SHP77 (cell line): ENCODE results near the gene TSPO.
"Not testable (repeated sequence)": the region's sequence is repeated elsewhere in the genome, so short reads cannot be mapped to it uniquely, and the experiment has no call there.

Experiments
- DNase-seq, 2 experiments: peaks; one replicate each; lab custom pipeline; 2025; lab: John Stamatoyannopoulos, UW

Gene TSPO

DNA sequence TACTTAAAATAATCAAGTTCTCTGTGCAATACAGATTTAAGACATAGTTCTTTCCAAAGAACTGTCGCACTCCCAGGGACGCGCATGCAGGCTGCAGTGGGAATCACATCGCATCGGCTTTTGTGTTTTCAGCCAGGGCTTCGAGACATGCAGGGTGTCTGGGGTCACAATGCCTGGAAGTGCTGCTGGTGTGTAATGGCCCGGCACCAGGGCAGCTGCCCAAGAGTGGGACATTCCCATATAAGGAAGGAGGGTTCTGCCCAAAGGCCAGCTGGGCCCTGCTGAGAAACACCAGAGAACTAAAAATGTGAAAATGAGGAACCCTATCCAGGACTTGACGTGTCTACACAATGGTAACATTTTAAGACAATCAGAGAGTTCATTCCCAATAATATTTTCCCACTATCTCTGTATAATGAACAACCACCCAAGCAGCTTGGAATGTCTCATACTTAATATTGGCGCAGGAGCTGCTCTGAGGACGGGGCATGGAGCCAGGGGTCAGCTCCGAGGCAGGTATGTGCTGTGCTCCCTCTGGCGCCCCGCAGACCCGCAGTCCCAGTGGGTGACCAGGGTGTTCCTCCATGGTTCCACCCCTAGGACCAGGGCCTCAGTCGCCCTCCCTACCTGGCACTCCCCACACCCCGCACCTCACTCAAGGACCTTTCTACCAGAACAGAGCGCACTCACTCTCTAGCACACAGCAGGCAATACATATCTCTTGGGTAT lies 19.4 kb upstream of the TSPO start:
- DNase-seq, result no peak

DNA sequence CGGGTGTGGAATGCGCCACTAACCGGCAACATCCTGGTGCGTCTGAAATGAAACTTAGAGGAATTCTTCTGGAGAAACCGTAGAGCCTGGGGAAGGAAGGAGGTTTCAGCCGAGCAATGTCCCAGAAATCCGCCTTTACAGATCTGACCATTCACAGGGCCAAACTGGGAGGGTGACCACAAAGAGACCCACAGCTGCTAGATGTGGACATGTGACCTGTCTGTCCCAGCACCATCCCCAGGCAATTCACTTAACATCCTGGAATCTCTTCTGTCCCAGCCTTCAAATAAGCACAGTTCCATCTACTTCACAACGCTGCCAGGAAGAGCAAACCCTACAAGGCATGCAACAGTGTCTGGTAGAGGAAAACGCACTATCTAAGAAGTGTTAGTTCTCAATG lies 18.0 kb upstream of the TSPO start:
- no peak for DNase-seq

DNA sequence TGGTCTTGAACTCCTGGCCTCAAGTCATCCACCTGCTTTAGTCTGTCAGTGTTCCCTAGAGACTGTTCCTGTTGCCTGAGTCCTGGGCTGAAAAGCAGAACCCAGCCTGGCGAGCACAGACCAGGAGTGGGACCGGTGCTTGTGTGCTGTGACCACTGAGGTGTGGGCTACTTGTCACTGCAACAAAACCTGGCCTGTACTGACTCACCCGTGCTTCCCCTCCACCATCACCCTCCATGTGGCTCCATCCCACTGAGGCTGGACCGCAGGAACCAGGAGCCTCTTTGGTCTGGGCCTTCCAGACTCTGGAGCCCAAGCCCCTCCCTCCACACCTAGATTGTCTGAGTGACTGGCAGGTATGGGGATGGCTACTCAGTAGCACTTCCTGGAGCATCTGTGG lies 16.8 kb upstream of the TSPO start:
- DNase-seq, result no peak

DNA sequence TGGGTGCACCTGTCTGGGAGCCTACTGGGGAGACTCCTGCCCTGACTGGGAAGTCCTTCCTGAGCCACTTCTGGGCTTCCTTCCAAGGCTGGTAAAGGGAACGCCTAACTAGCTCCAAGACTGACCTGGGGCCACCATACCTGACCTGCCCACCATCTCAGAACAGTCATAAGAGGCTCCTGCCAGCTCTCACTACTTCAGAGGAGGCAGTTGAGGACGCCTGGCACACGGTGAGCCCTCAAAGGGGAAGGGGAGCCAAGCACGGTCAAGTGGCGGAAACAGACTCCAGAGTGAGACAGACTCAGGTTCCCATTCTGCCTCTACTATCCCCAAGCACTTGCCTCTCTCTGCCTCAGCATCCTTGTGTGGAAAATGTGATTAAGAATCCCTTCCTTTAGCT lies 15.8 kb upstream of the TSPO start:
- DNase-seq, result no peak

DNA sequence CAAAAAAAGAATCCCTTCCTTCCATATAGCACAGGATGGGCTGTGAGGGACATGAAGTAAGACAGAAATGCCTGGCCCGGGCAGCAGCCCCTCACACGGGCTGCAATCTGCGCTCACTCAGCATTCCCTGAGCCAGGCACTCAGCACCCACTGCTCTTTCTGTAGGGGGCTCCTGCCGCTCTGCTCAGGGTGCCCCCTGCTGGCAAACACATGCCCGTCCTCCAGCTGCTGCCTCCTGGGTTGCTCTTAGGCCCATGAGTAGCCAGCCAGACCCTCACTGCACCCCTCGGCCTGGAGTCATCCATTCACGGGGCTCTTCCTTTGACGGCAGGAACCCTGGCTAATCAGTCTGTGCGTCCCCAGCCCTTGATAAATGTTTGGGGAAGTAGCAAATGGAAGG lies 15.1 kb upstream of the TSPO start:
- DNase-seq, result peak in 1 of 2 experiments; percentile 21

DNA sequence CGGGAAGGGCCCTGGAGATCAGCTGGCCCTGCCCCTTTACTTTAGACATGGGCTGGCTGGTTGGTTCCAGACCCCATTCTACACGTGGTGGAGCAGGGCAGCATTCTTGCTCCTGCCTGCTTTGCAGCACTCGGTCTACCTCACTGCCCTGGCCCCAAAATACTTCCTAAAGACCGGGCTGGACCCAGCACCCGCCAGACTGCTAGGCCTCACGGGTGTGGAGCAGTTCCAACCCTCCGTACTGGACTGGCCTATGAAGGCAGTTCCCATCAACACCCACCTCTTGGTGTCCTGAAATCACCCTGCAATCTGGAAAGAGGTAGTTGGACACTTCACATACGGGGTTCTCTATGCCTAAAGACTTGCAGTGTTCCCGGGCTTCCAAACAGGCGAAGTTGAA lies 14.6 kb upstream of the TSPO start:
- DNase-seq, result no peak

DNA sequence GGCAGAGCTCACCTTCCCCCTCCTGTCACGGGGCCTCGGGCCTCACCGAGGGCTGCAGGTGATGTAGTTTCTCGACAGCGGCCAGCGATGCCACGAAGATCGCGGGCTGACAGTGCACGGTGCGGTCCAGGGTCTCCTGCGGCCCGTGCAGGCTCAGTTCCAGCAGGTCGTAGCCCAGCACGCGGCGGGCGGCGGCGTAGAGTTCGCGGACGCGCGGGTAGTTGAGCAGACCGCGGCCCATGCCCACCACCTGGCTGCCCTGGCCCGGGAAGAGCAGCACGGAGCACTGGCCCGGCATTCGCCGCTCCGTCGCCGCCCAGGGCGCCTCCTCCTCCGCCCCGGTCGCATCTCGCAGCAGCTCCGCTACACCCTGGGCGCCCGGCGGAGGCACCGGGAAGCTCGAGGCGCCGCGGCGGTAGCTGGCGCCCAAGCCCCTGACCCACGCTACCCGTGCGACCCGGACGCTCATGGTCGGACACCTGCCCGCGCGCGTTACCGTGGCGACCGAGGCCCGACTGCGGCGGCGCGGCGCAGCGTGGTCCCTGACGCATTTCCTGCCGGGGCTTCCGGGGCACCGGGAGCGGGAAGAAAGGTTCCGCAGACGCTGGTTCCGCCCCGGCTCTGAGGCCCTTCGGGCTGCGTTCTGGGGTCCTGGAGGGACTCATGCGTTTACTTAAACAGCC lies 8.3 kb upstream of the TSPO start, which contains the start of gene MCAT:
MCAT (minus strand) TSS at position 519 of the 683 bp plus-strand sequence; CDS start at position 469, 50 bp downstream.
- peak; percentile 76 to 82 for DNase-seq

DNA sequence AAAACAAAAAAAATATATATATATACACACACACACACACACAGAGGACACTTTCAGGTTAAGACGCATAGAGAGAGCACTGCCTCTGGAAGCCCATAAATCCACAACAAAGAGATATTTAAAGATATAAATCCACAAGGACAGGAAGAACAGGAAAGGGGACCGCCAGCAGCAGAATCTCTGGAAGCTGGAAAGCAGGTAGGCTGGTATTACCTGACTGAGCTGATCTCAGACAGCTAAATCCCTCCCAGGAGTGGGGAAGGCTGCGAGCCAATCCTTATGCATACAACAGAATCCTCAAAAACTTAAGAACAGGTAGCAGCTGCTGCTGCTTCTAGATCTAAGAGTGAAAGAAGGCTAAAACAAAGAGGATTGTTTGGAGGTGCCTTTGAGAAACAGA lies 6.4 kb upstream of the TSPO start:
- no peak for DNase-seq

DNA sequence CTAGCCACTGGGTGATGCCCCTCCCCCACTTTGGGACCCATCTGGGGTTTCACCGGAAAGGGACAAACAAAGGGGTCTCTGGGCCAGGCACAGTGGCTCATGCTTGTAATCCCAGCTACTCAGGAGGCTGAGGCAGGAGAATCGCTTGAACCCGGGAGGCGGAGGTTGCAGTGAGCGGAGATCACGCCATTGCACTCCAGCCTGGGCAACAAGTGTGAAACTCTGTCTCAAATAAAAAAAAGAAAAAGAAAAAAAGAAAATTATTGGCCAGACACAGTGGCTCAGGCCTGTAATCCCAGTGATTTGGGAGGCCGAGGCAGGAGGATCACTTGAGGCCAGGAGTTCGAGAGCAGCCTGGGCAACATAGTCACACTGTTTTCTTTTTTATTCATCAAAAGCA lies 6.0 kb upstream of the TSPO start:
- not testable (repeated sequence) for DNase-seq

DNA sequence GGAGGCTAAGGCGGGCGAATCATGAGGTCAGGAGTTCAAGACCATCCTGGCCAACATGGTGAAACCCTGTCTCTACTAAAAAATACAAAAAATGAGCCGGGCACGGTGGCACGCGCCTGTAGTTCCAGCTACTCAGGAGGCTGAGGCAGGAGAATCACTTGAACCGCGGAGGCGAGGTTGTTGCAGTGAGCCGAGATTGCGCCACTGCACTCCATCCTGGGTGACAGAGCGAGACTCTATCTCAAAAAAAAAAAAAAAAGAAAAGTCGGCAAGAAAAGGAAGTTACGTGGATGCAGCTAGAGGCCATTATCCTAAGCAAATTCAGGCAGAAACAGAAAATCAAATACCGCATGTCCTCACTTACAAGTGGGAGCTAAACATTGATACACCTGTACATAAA lies 5.0 kb upstream of the TSPO start:
- DNase-seq, result not testable (repeated sequence)

DNA sequence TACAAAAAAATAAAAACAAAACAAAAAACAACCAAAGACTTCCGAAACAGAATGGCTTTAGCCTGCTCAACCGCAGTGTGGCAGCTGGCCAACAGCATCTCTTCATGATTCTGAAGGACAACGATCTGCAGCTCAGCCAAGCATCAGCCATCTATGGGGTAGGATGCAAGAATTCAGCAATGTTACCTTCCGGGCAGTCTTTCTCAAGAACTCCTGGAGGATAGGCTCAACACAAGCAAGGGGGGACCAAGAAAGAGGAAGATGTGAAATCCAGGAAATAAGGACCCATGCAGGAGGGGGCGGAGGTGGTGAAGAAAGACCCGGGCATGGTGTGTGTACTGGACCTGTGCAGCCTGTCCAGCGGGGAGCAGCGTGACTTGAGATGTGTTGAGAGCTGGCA lies 3.5 kb upstream of the TSPO start:
- no peak for DNase-seq

DNA sequence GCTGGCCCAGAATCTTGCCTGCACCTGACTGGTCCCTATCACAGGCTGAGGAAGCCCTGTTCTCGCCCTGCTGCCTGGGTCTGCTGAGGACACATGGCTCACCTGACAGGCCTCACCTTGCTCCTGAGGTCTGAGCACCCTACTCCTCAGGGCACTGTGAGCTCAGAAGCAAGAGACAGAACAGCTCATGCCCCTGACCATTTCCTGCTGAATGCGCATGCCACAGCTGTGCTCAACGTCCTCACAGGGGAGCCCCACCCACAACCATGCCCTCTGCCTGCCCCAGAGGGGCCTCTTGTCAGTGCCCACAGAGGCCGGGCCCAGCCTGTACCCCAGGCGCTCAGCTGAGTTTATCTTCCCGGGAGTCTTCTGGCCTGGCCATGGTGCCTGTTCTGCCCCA lies 2.8 kb upstream of the TSPO start:
- no peak for DNase-seq

DNA sequence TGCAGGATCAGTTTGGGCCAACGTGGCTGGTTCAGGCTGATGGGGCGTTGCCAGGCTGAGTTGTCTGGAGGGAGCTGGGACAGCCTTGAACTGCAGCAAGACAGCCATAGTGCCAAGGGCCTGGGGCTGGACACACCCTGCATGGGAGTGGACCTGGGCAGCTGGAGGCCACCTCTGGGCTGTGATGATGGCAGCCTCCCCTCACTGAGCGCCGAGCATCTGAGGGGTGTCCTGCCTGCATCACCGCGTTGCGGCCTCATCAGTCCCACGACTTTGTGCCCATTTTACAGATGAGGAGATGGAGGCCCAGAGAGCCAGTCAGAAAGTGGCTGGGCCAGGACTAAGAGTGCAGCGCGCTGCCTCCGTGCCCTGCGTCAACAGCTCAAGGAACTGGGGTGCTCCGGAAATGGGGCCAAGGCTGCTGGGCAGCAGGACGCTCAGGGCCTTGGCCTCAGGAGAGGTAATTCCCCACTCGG lies 590 bp upstream of the TSPO start:
- no peak for DNase-seq

DNA sequence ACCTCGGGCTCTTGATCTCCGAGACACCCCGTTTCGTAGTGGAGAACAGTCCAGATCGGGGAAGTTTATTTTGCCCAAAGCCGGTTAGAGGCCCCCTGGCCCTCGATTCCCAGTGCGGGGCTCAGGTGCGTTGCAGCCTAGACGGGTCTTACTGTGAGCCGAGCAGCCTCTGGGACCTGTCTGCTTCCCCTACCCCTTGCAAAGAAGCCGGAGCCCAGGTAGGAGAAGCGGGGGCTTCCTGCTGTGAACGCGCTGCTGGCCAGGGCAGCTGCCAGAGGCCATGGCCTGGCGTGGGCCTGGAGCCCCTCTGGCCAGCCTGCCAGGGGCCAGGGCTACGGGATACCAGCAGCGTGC lies 621 bp downstream of the TSPO start:
- DNase-seq, result no peak

DNA sequence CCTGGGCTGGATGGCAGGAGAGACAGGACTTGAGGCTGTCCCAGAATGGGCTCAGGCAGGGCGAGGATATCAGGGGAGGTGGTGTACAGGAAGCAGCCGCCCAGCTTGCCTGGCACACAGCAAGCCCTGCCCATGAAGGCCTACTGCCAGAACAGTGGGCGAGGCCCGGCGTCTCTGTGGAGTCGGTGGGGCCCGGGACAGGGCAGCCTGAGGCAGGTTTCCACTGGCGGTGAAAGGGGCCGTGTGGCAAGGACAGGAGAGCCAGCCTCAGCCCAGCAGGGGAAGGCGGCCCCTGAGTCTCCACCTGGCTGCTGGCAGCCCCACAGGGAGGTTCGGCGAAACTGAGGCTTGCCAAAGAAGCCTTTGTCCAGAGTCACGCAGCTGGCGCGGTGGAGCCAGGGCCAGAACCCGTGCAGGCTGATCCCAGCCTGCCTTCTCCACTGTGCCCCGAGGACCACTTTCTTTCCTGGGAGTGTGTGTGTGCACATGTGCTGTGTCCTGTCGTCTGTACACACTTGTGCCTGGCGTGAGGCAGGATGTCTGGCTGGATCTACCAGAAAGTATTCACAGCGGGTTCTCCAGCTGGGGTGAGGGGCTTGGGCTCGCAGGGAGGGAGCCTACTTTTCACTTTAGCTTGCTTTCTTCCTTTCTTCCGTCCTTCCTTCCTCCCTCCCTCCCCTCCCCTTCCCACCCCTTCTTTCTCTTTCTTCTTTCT lies 1.2 kb downstream of the TSPO start:
- DNase-seq, result peak in 1 of 2 experiments; percentile 55

DNA sequence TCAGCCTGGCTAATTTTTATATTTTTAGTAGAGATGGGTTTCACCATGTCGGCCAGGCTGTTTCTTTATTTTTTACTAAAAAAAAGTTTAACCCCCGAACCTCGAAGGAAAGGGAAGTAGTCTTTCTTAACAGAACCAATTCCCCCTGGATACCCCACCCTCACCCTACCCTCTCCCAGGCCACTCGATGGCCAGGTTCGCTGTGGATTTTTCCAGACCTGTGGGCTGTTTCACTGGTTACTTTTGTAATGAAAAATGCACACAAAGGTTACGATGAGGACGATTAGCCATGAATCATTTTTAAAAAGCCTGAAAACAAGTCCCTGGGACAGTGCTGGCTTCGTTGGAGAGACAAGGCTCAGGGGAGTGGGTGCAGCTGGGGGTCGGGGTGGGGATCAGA lies 2.5 kb downstream of the TSPO start:
- DNase-seq, result no peak

DNA sequence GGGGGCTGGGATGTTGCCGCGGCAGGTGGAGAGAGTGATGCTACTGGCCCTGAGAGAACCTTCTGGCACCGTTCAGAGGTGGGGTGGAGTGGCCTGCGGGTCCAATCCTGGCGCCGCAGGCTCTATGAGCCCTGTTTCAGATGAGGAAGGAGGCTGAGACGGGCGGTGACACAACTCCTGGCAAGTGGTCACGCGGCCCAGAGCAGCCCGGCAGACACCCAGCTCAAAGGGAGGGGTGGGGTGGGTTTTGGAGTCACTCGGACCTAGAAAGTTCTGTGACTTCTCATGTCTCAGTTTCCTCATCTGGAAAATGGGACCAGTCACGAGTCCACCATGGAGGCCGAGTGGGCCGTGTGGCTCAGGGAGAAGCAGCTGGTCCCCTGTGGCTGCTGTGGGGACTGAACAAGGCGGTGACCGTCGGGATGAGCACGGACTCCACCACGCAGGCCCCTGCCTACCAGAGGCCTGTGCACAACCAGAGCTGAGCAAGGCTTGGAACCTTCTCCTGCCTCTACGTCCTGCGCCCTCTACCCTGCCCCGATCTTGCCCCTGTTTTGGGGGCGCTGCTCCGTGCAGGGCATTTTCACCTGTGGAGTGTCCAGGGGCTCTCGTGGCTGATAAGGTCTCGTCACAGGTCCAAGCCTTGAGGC lies 3.7 kb downstream of the TSPO start:
- no peak for DNase-seq

DNA sequence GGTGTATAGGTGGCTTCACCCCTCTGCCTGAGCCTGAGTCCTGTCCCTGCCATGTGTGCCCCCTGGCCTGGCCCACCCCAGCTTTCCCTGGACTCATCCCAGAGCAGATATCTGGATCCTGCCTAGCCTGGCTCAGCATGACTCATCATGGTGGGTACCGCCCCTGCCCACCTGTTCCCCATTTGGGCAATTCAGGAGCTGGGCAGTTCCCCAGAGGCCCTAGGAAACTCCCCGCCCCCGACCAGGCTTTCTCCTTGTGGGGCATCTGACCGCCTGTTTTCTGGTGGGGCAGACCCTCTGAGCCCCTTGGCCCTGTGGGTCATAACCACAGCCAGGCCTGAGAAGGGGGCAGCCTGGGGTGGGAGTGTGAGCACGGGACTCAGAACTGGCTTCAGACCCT lies 4.4 kb downstream of the TSPO start:
- DNase-seq, result no peak

DNA sequence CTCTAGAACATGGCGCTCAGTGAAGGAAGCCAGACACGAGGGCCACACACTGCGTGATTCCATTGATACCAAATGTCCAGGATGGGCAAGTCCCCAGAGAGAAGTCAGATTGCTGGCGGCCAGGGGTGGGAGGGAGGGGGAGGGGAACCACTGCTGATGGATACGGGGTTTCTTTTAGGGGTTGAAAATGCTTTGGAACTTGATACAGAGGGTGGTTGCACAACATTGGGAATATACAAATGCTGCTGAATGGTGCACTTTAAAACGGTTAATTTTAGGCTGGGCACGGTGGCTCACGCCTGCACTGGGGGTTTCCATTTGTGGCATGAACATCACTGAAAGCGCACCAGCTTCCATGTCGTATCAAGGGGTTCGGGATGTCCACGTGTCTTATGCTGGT lies 5.1 kb downstream of the TSPO start:
- DNase-seq, result no peak

DNA sequence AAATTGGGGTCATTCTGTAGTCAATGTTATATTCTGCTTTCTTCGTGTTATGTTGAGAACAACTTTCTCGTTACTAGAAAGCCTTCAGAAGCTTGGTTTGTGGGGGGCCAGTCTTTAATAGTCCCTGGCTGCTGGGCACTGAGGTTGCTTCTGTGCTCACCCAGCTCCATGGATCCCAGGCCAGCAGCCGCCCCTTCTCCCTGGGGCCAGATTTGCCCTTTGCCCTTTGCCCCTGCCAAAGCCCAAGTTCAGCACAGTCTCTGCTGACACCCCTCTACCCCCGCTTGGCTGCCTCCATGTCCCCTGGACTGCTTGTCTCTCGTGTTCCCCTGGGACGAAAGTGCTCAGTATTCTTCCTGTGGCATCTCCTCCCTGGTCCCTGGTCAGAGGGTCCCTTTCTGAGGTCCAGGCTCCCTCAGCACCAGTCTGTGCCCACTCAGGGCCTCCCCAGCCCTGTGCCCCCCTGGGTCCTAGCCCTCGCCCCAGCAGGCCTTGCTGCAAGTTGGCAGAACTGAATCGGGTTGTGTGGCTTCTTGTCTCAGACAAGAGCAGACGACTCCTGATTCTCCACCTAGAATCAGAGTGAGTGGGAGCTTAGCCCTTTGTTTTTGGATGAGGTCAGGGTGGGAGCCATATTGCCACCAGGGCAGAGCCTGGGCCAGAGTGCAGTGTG lies 6.7 kb downstream of the TSPO start:
- no peak for DNase-seq

DNA sequence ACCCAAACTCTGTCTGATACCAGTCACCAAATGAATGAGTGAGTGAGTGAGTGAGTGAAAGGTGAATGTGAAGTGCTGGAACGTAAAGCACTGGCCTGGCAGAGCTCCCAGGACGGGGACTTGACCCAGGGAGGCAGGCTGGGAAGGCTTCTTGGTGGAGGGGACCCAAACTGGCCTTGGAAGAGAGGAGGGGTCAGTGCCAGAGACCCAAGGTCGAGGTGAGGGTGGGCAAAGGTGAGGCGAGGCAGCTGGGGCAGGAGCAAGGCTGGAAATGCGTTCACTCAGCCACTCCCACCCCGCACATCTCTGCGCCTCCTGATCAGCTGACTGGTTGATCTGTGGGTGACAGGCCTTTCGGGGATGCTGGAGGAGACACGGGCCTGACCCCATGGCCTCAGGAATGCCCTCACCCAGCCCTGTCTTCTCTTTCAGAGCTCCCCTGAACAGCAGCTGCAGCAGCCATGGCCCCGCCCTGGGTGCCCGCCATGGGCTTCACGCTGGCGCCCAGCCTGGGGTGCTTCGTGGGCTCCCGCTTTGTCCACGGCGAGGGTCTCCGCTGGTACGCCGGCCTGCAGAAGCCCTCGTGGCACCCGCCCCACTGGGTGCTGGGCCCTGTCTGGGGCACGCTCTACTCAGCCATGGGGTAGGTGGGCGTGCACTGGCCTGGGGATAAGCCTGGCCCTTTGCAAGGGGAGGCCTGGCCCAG lies 7.6 kb downstream of the TSPO start:
- DNase-seq, result no peak
